ENCODE results near the gene COL4A2.
"Not testable (repeated sequence)": the region's sequence is repeated elsewhere in the genome, so short reads cannot be mapped to it uniquely, and the experiment has no call there.

COL4A2 gene

DNA sequence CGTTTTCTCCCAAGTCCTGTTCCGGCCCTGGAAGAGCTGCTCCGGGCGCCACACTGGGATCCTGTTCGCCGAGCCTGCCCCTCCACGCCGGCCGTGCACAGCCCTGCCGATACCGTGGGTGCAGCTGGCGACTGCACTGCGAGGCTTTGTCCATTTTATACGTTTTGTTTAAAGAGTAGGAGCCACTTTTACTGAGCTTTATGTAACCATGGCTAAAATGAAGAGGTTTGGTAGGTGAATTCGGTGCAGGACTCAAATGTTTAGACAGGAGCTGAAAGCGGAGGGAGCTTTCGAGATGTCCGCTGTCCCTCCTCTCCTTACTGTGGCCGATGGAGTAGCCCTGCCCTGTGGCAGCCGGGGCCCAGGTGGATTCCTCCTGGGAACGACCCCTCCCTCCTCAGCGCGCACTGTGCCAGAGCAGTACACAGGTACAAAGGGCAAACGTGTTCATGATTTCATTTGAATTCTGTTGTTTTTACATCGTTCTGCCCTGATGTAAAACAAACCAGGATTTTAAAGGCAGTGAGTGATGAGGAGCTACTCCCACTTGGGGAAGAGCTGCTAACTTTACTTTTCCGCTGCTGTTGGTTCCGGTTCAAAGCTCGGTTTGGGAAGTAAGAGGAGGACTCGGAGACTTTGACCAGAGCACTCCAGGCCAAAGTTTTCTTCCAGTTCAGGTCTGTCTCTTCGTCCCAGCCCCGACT lies 1.7 kb downstream of the COL4A2 start:
- no peak for DNase-seq

DNA sequence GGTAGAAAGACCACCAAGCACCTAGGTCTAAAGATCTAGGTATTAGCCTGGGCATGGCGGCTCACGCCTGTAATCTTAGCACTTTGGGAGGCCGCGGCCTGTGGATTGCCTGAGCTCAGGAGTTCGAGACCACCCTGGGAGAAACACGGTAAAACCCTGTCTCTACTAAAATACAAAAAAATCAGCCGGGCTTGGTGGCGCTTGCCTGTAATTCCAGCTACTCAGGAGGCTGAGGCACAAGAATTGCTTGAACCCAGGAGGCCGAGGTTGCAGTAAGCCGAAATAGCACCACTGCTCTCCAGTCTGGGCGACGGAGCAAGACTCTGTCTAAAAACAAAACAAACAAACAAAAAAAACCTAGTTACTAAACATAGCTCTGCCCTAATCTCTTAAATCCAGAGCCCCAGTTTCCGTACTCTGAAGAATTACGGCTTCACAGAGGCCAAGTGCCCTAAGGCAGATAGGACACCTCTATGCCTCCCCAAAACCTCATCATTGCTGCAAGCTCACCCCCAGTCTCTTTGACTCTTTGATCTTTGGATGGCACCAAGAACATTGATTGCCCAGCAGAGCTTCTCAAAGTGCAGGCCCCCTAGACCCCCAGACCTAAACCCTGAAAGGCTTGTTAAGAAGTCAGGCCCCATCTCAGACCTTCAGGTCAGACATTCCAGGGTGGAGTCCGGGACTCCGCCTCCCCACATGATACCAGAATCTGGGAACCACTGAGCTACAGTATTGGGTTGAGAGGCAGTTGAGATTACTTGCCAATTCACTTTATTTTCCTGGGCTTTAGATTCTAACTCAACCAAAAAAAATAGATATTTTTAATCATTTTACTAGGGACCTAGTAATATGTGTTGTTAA lies 2.8 kb downstream of the COL4A2 start:
- no peak for DNase-seq

DNA sequence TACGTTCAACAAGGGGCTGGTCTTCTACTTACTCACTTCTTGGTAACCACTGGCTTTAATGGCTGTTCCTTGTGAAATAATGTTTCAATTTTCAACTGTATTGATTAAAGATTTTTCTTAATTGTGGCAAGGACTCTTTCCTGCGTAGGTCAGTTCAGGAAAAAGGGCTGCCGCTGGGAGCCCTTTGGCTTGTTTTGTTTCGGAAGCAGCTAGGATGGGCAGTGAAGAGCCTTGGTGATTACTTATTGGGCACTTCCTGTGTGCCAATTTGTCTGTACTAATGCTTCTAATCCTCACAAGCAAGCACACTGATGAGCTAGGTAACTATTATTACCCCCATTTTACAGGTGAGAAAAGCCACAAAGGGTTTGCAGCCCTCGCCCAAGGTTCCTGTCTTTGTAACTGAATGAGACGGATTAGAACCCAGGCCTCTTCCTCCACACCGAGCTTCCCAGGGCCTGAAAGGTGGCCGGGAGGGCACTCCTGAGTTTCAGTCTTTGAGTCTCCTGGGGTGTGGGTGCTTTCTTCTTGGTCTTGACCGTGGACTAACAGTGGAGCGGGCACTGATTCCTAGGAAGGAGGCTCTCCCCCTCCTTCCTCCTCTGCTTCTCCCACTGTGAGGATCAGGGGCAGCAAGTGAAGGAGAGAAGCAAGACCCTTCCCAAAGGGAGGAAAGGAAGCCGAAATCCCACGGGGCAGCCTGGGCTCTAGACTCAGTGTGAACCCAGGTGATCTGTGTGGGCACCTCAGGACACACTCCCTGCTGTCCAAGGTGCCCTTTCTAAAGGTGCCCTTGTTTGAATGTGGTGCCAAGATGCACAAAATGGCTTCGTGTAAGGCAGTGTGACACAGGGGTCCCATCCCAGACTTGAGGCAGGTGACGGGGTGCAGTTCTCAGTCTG lies 3.7 kb downstream of the COL4A2 start:
- no peak for DNase-seq

- DNase-seq = no peak
Observed at GRCh38 chr13:110311443-110312338, 4.6 kb downstream of the COL4A2 start.

GRCh38 chr13:110312339-110313031 lies 5.4 kb downstream of the COL4A2 start:
- DNase-seq = no peak

DNA sequence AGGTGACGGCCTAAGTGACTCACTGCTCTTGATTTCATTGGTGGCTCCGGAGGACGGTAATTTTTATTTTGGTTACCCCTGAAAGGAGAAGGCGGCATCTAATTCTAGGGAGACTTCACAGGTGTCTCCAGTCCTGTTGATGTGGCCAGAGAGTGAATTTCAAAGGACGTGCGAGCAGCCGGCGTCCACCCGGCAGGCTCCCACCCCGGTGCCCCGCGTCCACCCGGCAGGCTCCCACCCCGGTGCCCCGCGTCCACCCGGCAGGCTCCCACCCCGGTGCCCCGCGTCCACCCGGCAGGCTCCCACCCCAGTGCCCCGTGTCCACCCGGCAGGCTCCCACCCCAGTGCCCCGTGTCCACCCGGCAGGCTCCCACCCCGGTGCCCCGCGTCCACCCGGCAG lies 6.2 kb downstream of the COL4A2 start:
- DNase-seq = not testable (repeated sequence)

DNA sequence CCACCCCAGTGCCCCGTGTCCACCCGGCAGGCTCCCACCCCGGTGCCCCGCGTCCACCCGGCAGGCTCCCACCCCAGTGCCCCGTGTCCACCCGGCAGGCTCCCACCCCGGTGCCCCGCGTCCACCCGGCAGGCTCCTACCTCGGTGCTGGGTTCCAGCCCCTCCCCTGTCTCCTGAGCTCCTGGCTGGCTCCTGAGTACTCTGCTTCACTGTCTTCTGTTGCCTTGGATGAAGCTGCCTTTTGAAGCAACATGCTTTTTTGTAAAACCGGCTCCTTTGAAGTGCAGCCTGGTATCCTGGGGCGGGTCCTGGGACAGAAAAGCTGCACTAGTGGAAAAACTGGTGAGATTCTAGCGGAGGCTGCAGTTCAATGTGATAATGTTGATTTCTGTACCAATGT lies 6.6 kb downstream of the COL4A2 start:
- not testable (repeated sequence) for DNase-seq

GRCh38 chr13:110314516-110315245 lies 7.6 kb downstream of the COL4A2 start:
- DNase-seq = no peak

GRCh38 chr13:110316196-110316595 lies 9.1 kb downstream of the COL4A2 start:
- DNase-seq = no peak

- DNase-seq = no peak
Observed at GRCh38 chr13:110317093-110317492, 10.0 kb downstream of the COL4A2 start.

GRCh38 chr13:110317496-110318195 lies 10.6 kb downstream of the COL4A2 start:
- no peak for DNase-seq

- DNase-seq = no peak
Observed at GRCh38 chr13:110318920-110319319, 11.8 kb downstream of the COL4A2 start.

DNA sequence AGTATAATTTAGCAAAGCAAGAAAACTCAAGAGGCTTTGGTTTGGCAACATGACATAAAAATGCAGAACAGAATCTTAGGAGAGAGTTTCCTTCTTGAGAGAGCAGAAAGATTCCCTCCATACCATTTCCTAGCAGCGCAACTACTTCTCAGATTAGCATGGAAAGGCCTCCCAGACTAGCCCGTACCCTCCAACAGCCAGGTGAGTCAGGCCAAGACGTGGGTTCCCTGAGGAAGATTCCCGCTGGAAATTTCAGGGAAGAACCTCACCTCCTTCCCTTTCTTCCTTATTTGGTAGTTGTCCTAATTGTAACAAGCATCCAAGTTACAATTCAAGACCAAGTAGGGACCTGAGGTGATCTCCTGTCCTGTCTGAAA lies 12.3 kb downstream of the COL4A2 start:
- no peak for DNase-seq

DNA sequence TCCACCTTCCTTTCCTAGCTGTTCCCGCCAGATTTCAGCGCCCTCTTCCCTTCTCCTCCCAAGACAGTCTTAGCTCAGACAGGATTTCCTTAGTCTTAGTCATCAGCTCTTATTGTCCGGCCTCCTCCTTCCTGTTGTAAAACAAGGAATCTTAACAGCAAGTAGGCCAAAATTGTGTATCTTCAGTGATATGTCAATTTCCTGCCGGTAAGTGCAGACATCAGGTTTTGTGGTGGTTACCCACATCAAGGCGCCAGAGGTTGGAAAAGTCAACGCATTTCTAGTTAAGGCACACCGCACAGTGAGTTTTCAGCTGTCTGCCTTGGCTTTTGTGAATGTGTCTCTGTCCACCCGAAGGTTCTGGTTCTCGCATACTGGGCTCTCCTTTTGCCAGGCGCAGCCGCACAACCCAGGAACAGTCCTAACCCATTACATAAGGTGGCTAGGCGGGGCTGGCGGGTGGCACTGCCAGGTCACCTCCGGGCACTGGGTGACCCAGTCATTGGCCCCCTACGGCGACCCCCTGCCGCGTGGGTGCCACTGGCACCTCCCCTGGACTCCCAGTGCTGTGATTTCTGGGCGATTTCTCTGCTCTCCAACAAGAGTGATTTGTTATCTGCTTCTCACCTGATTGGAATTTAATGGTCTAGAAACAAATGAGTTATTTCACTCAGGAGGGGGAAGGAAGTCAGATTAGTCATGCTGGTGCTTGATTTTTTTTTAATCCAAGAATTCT lies 12.9 kb downstream of the COL4A2 start:
- DNase-seq = peak; percentile 5

- no peak for DNase-seq
Observed at GRCh38 chr13:110320645-110321044, 13.6 kb downstream of the COL4A2 start.

DNA sequence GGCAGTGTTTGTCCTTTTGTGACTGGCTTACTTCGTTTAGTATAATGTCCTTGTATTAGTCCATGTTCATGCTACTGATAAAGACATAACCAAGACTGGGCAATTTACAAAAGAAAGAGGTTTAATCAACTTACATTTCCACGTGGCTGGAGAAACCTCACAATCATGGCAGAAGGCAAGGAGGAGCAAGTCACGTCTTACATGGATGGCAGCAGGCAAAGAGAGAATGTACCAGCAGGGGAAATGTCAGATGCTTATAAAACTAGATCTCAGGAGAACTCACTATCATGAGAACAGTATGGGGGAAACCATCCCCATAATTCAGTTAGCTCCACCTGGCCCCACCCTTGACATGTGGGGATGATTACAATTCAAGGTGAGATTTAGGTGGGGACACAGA lies 14.5 kb downstream of the COL4A2 start:
- not testable (repeated sequence) for DNase-seq

DNA sequence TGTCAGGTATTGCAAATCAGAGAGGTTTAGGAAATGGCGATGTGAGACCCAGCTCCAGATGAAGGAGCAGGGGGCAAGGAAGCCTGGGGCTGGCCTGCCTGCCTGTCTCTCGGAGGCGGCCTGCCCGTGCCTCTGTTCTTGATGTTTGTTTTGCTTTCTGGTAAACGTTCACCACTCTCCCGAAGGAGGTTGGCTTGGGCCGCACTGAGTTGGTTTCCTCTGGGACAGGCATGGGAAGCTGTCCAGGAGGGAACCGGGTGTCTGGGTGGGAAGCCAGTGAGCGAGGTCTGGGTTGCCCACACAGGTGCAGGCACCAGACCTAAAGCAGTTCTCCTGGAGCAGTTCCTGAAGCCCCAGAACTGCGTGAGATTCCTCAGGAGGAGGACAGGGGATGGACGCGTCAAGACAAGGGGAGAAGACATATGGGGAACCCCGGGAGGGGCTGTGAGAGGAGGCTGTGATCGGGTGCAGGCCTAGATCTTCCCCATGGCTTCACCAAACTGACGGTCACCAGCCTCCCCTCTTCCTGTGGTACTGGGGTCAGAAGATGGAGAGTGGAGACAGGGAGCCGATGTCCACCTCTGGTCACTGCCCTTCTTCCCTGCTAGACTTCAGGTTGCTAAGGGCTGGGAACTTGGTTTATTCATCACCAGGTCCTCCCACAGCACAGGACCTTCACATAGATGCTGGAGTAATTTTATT lies 15.2 kb downstream of the COL4A2 start:
- DNase-seq = no peak

GRCh38 chr13:110322828-110323171 lies 15.7 kb downstream of the COL4A2 start:
- no peak for DNase-seq

Measured in activated CD4-positive, alpha-beta T cell treated with anti-CD3 and anti-CD28 coated beads, Interleukin-2, amount 50 U/mL, for 16 hours (primary cell).